ENCODE data around the gene TMEM131L.
"Not testable (repeated sequence)": the region's sequence is repeated elsewhere in the genome, so short reads cannot be mapped to it uniquely, and the experiment has no call there.

Gene TMEM131L

DNA sequence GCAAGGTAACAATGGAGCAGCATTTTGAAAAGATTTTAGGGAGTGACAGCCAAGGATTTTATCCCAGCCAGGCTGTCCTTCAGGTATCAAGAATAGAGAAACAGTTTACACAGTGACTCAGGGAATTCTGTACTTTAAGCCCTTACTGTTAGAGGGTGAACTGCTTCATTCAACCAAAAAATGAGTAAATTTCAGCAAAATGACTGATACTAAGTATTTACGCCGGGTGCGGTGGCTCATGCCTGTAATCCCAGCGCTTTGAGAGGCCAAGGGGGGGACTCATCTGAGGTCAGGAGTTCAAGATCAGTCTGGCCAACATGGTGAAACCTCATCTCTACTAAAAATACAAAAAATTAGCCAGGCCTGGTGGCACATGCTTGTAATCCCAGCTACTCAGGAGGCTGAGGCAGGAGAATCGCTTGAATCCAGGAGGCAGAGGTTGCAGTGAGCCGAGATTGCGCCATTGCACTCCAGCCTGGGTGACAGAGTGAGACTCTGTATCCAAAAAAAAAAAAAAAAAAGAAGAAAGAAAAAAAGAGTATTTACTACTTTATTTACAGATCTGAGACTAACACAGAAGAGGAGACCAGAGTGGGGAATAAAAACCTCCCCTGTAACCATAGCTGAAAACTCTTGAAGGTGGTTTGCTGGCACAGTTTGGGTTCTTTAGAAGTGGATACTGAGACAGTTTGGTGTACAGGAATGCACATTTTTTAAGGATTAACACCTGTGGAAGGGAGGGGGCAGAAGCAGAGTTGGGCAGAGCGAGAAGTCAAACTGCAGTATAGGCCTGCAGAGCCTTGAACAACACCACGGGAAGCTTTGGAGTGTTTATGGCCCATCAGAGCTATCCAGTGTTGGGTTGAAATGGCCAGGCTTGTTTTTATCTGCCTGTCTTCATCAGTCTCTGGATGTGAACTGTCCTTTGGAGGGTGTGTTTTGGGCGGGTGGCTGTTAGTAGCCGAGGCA is 40.5 kb downstream of the TMEM131L start:
- no peak for DNase-seq

DNA sequence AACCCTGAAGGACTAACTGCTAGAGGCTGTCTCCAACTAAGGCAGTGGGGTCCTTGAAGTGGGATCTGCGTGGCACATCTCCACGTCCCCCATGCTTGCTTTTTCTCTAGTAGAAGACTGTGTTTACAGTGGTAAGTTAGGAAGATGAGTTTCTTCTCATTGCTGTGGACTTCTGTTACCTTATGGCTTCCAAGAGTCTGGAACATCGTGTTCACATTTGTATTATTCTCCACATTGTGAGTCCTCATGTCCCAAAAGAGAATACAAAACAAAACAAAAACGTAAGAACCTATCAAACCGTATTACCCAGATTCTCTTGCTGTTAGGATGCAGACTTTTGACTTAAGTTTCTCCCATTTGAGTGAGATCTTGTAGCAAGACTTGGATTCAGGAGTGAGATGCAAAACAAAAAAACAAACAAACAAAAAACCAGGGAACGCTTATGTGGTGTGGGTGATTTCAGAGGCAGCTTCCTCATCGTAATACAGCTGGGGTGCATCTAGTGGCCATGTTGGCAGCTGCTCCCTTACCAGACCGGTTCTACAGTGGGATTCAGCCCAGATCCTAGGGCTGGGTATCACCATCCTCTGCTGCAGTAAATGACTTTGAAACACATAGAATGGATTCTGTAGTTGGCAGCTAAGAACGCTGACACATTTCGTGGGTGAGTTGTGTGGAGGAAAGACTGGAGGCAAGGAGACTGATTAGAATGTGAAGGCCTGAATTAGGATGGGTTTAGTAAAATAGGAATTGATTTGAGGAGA is 41.3 kb downstream of the TMEM131L start:
- DNase-seq, result no peak

DNA sequence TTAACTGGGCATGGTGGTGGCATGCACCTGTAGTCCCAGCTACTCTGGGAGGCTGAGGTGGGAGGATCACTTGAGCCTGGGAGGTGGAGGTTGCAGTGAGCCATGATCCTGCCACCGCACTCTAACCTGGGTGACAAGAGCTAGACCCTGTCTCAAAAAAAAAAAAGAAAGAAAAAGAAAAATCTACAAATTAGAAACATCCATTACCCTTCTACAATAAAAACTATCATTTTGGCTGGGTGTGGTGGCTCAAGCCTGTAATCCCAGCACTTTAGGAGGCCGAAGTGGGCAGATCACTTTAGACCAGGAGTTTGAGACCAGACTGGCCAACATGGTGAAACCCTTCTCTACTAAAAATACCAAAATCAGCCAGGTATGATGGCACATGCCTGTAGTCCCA is 43.1 kb downstream of the TMEM131L start:
- DNase-seq, result not testable (repeated sequence)

DNA sequence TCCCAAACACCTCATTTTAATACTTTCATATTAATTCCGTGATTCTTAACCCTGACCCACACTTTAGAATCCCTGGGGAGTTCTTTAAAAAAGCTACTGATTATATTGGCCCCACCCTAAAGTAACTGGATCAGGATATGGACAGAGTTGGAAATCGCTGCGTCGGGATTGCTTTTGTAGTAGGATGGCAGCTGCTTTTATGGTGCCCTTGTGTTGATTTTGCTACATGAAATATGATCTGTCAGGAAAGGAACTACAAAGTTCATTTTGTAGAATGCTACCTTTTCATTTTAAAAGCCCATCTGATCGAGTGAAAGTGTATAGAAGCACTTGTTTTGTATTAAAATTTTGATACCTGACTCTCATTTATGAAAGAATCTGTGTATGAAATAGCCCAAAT is 43.6 kb downstream of the TMEM131L start:
- DNase-seq, result no peak

DNA sequence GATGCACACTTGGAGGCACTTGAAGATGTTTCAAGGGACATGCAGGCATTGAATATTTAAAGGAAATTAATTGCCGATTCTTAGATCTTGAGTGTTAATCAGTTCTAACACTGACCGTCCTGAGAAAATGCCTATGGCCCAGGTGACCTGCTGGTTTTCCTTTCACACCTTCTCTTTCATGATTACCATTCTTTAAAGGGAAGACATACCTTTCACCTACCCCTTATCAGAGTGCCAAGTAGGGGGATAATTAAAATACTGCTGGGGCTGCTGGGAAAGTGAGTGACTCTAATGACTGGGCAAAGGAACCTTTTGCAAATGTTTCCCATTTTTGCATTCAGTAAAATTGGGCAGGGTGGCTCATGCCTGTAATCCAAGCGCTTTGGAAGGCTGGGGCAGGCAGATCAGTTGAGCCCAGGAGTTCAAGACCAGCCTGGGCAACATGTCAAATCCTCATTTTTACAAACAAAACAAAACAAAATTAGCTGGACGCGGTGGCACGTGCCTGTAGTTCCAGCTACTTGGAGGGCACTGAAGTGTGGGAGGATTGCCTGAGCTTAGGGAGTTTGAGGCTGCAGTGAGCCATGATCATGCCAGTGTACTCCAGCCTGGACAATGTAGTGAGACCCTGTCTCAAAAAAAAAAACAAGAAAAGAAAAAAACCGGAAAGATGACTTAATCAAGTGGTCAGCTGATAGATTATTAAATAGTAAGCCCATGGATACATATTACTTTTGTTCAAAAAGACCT is 44.3 kb downstream of the TMEM131L start:
- DNase-seq, result no peak

DNA sequence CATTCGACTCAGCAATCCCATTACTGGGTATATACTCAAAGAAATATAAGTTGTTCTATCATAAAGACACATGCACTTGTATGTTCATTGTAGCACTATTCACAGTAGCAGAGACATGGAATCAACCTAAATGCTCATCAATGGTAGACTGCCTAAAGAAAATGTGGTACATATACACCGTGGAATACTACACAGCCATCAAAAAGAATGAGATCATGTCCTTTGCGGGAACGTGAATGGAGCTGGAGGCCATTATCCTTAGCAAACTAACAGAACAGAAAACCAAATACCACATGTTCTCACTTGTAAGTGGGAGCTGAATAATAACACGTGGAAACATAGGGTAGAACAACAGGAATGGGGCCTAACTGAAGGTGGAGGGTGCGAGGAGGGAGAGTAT is 44.9 kb downstream of the TMEM131L start:
- no peak for DNase-seq

DNA sequence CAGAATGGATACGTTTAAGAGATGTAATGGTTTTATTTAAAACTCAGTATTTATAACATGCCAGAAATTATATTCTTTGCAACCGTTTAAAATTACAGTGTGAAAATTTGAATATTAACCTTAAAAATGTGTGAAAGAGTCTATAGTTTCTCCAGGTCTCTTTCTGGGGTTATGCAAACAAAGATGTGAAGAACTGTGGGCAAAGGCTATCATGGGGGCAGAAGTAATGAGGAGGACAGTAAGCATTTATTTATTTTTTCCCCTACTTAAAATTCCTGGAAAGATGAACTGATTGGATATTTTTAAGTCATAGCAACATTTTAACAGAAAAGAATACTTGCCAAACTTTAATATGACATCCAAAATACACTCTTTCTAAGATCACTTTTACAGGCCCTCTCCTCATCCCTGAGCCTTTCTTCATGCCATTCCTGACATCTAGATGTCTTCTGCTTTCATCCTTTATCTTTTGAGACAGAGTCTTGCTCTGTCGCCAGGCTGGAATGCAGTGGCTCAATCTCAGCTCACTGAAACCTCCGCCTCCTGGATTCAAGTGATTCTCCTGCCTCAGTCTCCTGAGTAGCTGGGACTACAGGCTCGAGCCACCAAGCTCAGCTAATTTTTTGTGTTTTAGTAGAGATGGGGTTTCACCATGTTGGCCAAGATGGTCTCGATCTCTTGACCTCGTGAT is 46.1 kb downstream of the TMEM131L start:
- no peak for DNase-seq

DNA sequence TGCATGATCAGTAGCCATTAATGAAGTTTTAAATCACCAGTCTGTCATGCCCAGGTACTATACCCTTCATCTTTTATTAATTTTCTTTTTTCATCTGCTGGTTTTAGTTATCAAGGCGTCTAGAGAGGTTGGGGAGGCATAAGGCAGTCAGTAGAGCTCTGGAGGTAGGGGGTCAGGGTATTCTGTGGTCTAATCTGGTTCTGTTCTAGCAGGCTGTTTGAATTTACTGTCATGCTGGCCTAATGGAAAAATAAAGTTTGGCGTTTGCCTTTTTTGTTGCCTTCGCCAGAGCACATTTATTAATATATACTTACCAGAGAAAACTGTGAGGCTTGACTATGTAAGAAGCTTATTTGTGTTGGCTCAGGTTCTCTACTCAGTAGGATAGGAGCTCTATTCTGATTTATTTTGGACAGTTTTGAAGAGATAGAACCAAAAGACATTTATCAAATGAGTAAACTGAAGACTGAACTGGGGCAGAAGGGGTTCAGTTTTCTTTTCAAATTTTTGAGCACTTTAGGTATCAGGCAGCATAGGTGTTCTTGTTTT is 46.9 kb downstream of the TMEM131L start:
- DNase-seq, result no peak

DNA sequence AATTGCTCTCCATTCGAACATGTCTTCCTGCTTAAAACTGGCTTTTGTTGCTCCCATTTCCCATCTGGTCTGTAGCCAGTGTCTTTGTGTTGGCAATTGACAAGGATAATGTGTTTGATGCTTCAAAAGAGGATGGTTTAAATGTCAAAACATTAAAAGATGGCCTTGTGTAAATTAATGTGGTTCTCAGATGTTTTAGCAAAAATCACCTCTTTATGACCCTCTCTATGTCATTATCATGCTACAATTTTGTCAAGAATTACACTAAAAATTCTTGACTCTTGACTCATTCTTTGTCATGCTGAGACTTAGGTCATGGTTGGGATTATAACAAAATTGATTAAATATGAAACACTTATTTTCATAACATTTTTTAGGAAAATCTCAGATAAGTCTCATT is 47.4 kb downstream of the TMEM131L start:
- no peak for DNase-seq

DNA sequence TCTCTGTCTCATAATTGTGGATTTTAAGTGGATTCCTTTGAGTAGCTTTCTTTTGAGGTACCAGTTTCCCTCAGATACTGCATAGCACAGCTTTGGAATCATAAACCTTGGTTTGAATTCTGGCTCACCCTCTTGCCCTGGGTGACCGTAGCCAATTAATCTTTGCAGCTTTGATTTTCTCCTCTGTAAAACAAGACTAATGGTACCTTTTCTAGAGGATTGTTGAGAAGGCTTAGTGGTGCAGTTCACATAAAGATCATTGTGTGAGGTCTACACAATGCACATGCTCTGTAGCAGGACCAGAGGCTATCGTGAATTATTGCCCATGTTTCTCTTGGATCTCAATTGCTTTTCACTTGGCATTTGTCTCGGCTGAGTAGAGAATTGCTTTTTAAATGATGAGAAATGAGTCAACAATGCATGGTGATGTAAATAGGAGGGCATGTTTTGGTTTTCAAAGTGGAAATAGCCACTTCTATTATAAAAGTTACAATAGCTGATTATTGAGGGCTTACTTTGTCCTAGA is 47.9 kb downstream of the TMEM131L start:
- no peak for DNase-seq

DNA sequence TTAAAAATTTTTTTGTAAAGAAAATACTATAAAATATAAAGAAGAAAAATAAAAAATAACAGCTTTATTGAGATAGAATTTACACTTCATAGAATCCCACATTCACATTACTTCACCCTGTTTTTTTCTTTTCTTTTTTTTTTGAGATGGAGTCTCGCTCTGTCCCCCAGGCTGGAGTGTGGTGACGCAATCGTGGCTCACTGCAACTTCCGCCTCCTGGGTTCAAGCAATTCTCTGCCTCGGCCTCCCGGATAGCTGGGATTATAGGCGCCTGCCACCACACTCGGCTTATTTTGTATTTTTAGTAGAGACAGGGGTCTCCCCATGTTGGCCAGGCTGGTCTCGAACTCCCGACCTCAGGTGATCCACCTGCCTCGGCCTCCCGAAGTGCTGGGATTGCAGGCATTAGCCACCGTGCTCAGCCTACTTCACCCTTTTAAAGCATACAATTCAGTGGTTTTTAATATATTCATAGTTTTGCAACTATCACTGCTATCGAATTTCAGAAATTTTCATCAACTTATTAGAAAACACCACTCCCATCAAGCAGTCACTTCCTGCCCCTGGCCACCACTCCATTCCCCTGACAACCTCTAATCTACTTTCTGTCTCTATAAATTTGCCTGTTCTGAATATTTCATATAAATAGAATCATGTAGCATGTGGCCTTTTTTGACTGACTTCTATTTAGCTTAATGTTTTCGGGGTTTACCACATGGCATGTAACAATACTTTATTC is 48.7 kb downstream of the TMEM131L start:
- no peak for DNase-seq

DNA sequence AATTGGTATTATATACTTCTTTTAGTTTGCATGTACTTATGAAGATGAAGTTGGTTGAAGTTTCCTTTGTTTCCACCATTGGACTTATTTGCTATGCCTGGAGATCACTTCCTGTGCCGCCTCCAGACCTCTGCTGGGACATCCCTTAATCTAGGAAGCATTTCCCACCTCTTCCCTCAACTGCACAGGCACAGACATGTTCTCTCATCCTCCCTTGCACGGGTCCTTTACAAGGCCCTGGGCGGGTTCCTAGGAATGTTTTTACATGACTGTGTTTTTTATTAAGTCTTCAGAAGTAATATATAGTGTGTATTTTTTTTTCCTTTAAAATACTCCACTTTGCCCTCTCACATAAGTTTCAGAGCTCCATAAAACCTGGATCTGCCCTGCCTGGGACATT is 51.0 kb downstream of the TMEM131L start:
- no peak for DNase-seq

DNA sequence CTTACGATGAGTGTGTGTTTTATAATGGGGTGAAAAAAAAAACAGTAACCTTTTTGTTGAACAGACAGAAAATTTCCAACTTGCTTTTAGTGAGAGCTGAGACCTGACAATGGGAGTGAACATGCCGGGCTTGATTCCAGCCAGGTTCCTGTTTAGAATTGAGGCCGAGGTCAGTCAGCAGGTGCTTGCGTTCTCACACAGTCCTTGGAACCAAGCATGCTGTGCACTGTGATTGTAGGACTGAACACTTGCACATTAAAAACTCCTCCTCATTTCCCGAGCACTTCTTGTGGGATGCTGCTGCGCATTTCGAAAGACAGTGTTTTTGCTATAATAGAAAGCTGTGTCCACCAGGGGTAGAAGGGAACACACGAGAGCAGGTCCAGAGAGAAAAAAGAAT is 51.8 kb downstream of the TMEM131L start:
- no peak for DNase-seq

DNA sequence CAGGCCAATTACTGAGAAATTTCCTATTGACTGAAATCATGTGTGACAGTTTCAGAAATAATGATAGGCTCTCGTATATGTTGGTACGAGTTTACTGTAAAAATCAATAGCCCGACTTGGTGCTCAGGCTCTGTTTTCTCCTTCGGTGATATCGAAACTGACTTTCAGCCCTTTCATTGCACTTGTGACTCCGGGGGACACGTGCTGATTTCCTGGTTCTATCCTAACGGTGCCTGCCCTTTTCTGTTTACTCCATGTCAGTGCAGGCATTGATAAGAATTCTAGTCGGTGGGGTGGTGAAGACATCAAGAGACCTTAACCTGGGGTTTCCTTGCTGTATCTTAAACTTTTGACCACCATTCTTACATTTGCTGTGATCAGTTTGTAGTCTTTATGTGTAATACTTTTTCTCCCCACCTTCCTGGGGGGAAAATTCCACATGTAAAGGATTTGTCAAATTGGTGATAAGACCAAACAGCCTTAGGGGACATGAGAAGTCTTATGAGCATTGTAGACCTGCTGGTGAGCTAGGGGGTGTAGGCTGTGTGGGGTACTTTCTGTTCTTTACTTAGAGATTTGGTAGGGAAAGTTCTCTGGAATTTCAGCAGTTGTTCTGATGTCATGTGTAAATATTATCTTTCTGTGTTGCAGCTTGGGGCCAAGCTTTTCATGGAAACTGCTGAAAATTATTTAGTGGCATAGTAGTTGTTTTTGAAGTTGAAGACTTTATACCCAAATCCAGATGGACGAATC is 52.7 kb downstream of the TMEM131L start:
- DNase-seq, result no peak

DNA sequence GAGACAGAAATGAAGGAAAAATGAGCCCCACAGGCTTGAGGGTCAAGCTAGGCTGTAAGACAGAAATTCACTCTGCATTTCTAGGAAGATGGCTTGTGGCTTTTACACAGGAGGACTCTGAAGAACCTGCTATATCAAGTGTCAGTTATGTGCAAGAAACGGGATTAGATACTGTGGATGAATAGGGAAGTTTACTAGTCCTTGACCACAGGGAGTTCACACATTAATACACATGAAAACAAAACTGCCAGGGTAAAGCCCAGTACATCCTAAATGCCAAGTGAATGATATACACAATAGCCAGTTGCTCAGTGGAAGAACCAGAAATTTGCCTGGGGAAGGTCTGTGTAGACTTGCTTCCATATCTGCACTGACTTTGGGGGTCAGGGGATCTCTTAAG is 53.5 kb downstream of the TMEM131L start:
- no peak for DNase-seq

DNA sequence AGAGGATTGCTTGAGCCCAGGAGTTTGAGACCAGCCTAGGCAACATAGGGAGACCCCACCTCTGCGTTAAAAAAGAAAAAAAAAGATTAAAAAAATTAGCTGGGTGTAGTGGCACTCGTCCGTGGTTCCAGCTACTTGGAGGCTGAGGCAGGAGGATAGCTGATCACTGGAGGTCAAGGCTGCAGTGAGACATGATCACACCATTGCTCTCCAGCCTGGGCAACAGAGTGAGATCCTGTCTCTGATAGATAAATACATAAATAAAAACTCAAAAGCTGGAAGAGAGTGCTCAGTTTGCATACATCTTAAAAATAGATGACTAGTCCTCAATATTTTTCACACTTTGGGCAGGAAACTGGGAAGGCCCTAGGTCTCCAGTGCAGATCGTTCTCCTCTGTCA is 54.1 kb downstream of the TMEM131L start:
- no peak for DNase-seq

DNA sequence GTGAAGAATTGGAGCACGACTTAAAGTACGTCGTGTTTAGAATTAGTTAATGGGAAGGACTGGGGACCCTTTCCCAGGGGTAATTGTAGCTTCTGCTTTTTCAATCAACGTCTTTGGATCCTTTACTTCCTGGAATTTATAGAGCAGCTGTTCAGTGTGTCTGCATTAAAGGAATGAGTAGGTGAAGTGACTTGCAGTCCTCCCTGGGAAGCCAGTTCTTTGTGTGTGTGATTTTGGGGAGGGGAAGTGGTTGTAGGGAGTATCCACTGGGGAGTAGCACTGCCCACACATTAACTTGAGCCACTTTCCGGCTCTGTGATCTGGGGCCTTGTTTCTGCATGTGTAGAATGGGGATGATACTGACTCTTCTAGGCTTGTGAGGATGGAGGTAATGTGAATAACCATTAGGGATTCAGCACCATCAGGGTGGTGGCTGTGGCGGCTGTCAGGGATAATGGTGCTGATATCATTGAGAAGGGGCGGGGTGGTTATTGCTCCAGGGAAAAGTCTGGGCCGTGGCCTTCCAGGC is 54.7 kb downstream of the TMEM131L start:
- no peak for DNase-seq

DNA sequence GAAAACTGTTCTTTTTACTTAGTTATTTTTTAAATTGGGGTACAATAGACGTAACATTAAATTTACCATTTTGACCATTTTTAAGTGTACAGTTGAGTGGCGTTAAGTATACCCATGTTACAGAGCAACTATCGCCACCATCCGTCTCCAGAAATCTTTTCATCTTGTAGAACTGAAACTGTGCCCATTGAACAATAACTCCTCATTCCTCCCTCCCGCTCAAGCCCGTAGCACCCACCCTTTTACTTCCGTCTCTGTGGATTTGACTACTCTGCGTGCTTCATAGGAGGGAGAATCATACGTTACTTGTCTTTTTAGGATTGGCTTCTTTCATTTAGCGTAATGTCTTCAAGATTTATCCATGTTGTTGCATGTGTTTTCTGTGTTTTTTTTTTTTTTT is 55.3 kb downstream of the TMEM131L start:
- DNase-seq, result no peak

DNA sequence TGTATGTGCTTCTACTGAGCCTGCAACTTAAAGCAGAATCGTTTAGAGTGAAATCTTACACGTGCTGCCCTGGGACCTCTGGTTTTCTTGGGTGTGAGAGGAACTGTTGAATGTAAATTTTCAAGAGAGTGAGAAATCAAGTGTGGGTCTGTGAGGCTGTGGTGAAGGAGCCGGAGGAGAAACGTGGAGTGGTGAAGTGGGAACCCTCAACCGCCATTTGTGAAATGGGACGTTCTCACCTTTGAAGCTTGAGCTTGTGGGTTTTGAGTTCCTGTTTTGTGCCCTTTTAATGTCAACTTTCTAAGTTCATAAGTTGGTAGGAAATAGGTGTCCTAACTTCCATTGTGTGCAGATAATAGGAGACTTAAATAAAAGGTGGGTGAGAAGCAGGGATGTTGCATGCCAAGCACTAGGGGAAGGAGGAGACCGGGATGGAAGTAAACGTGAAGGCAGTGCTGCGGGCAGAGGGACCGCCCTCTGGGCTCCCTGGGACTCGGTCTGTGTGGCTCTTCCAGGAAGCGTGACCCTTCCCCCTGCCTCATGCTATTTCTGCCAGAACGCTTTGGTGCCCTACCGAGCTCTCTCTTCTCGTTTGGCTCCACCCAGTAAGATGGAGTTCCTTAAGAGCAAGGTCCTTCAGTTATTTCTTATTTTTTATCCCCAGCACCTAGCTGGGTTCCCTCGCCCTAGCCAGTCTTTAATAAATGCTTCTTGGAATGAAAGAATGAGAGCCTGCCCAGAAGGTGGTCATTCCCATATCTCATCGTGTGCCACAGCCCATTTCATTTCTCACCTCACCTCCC is 56.0 kb downstream of the TMEM131L start:
- no peak for DNase-seq

DNA sequence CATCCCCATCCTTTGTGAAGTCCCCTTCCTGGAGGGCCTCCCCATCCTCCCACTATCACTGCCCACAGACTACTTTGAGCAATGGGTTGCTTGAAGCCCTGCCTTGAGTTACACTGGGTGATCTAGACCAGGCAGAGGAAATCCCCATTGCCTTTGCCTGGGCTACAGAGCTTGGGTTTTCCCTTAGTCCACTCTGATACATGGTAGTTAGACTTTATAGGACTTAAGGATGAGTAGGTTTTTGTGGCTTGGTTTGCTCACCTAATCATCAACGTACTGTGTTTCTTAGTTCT is 56.6 kb downstream of the TMEM131L start:
- DNase-seq, result no peak
